Stimulated activated CD4-positive, alpha-beta T cell treated with anti-CD3 and anti-CD28 coated beads, TNF-alpha, amount 100 ng/mL, for 24 hours (primary cell): ENCODE results near the gene SDK2.

Experiments used
- DNase-seq, 3 experiments: peaks; one replicate each; pipeline ENCODE4 v3.0.0-alpha.2; 2020; ENCODE audit warnings: low read depth in 3 of 3

The SDK2 gene

GRCh38 chr17:73424571-73424970 is 219.7 kb downstream of the SDK2 start:
- DNase-seq = no peak

GRCh38 chr17:73423806-73424205 is 220.4 kb downstream of the SDK2 start:
- DNase-seq = no peak

GRCh38 chr17:73423159-73423715 is 221.0 kb downstream of the SDK2 start:
- DNase-seq = no peak

- no peak for DNase-seq
Observed at GRCh38 chr17:73422121-73422520, 222.1 kb downstream of the SDK2 start.

GRCh38 chr17:73420897-73421296 is 223.3 kb downstream of the SDK2 start:
- DNase-seq = no peak

GRCh38 chr17:73419881-73420280 is 224.4 kb downstream of the SDK2 start:
- DNase-seq = no peak

GRCh38 chr17:73419051-73419450 is 225.2 kb downstream of the SDK2 start:
- DNase-seq = no peak

GRCh38 chr17:73415782-73416181 is 228.5 kb downstream of the SDK2 start:
- DNase-seq = no peak

GRCh38 chr17:73414171-73414955 is 229.9 kb downstream of the SDK2 start:
- no peak for DNase-seq

- no peak for DNase-seq
Observed at GRCh38 chr17:73412914-73413313, 231.3 kb downstream of the SDK2 start.

- DNase-seq = no peak
Observed at GRCh38 chr17:73411313-73411747, 232.9 kb downstream of the SDK2 start.

- no peak for DNase-seq
Observed at GRCh38 chr17:73410586-73411312, 233.5 kb downstream of the SDK2 start.

- DNase-seq = no peak
Observed at GRCh38 chr17:73404246-73404645, 240.0 kb downstream of the SDK2 start.

GRCh38 chr17:73402466-73402865 is 241.8 kb downstream of the SDK2 start:
- DNase-seq = no peak

GRCh38 chr17:73401911-73402310 is 242.3 kb downstream of the SDK2 start:
- no peak for DNase-seq

GRCh38 chr17:73400915-73401545 is 243.2 kb downstream of the SDK2 start:
- DNase-seq = no peak

- DNase-seq = no peak
Observed at GRCh38 chr17:73399056-73399455, 245.2 kb downstream of the SDK2 start.

- DNase-seq = no peak
Observed at GRCh38 chr17:73397856-73398540, 246.2 kb downstream of the SDK2 start.

GRCh38 chr17:73397278-73397826 is 246.9 kb downstream of the SDK2 start:
- no peak for DNase-seq

GRCh38 chr17:73396431-73397277 is 247.6 kb downstream of the SDK2 start:
- no peak for DNase-seq
